ENCODE data around the gene TIMM22. TPM values are rescaled to one million over a fixed set of nuclear protein-coding genes. Genes with fewer than 3 reads are reported as not detected.
"Not testable (repeated sequence)": the region's sequence is repeated elsewhere in the genome, so short reads cannot be mapped to it uniquely, and the experiment has no call there.

TIMM22 gene
- total RNA-seq, 1 donor from 2014 or later: 14.7 TPM

DNA sequence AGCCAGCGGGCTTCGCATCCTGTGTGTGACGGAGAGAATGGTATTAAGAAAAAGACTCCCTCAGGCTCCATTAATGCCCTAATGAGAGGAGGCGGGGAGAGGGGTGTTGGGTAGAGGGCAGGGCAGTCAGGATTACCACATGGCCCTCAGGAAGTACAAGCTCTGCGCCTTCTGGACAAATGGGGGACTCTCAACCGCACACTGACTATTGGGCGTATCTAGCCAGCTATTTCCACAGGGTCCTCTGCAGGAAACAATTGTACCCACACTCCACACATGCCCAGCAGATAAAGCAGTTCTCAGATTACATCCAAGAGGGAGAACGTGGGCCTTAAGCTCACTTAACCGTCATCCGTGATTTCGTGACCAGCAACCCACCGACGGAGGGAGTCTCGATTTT lies 32.1 kb upstream of the TIMM22 start:
- DNase-seq: no peak
- intact Hi-C loops (cut with micrococcal nuclease): no loop called here
- Mint-ChIP-seq H3K27me3 (peaks cover 26% of the 10 kb centered on the region), H3K4me3 (no peak overlapping the region), H3K36me3 (ENCODE audit: low read depth) (no peaks in the 10 kb centered on the region), H3K4me1 (peaks cover 2% of the 10 kb centered on the region), H3K27ac (no peak overlapping the region), H3K9me3 (no peaks in the 10 kb centered on the region)

DNA sequence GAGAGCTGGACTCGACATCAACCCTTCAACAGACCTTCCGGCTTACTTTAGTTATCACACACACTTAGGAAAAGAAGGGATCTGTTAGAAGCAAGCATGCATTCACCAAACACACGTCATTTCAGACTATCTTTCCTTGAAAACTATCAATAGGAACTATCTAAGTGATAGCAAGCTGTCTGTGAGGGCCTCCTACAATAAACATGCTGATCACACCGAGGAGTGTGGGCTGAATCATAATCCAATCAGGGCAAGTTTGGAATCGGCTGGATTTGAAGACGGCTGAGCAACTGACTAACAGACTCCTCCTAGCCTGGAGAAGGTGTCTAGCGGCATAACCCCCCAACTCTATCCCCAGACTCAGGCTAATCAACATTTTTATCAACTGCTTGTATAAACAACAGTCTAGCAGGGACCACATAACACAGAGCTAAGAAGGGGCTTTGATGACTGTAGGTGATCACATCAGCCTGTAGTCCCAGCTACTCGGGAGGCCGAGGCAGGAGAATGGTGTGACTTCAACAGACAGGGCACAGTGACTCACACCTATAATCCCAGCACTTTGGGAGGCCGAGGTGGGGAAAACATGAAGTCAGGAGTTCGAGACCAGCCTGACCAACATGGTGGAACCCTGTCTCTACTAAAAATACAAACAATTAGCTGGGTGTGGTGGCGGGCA lies 31.5 kb upstream of the TIMM22 start:
- Mint-ChIP-seq H3K27ac (no peak overlapping the region), H3K27me3 (peaks cover 30% of the 10 kb centered on the region), H3K9me3 (no peaks in the 10 kb centered on the region), H3K4me1 (peaks cover 2% of the 10 kb centered on the region), H3K4me3 (no peak overlapping the region), H3K36me3 (ENCODE audit: low read depth) (no peaks in the 10 kb centered on the region)
- intact Hi-C loops (cut with micrococcal nuclease): no loop called here
- no peak for DNase-seq

DNA sequence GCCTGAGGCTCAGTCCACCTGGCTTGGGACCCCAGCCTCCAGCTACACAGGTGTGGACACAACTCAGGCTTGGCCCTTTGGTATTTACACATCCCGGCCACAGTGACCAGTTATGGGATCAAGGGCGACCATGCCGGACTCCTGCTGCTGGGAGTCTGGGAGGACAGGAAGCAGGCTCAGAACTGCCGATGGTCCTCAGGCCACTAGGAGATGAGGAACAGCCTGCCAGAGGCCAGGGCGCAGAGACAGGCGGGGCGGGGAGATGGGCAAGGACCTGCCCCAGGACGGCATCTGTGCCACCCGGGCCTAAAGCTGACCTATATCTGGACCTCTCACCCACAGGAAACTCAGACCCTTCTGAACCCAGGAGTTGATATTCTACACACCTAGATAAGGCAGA lies 29.8 kb upstream of the TIMM22 start:
- no peak overlapping the region for H3K27ac Mint-ChIP-seq
- DNase-seq: no peak
- peaks cover 2% of the 10 kb centered on the region for H3K4me1 Mint-ChIP-seq
- H3K27me3 Mint-ChIP-seq: peaks cover 29% of the 10 kb centered on the region
- H3K4me3 Mint-ChIP-seq: no peak overlapping the region
- intact Hi-C loops (cut with micrococcal nuclease): no loop called here
- no peaks in the 10 kb centered on the region for H3K9me3 Mint-ChIP-seq
- no peaks in the 10 kb centered on the region for H3K36me3 Mint-ChIP-seq (ENCODE audit: low read depth)

GRCh38 chr17:968812-969730 lies 27.9 kb upstream of the TIMM22 start:
- Mint-ChIP-seq H3K36me3 (ENCODE audit: low read depth) (no peaks in the 10 kb centered on the region), H3K27me3 (peaks cover 30% of the 10 kb centered on the region), H3K4me3 (no peak overlapping the region), H3K27ac (no peak overlapping the region), H3K4me1 (peaks cover 2% of the 10 kb centered on the region), H3K9me3 (no peaks in the 10 kb centered on the region)
- intact Hi-C loops (cut with micrococcal nuclease): no loop called here
- DNase-seq: no peak

GRCh38 chr17:969811-970355 lies 27.0 kb upstream of the TIMM22 start:
- Mint-ChIP-seq H3K9me3 (no peaks in the 10 kb centered on the region), H3K27ac (no peak overlapping the region), H3K27me3 (peaks cover 27% of the 10 kb centered on the region), H3K36me3 (ENCODE audit: low read depth) (no peaks in the 10 kb centered on the region), H3K4me3 (peak overlapping the region; percentile 4), H3K4me1 (peaks cover 2% of the 10 kb centered on the region)
- intact Hi-C loops (cut with micrococcal nuclease): no loop called here
- no peak for DNase-seq

DNA sequence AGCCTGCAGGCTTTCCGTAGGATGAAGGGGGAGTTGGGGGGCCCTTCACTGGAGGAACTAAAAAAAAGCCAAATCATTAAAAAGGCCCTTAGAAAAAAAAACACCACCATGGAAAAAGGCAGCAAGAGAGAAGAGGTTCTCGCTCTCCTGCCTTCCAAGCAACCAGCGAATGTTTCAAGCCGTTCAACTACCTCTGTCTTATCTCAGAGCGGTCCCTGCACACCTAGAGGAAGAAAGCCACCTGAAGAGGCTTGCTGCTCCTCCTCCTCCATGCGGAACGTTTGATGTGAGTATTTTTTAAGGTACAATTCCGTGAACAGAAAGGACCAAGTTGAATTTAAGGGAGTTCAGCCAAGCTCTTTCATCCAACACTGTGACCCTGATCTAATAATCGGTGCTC lies 26.6 kb upstream of the TIMM22 start:
- H3K4me1 Mint-ChIP-seq: peaks cover 2% of the 10 kb centered on the region
- peaks cover 29% of the 10 kb centered on the region for H3K27me3 Mint-ChIP-seq
- H3K4me3 Mint-ChIP-seq: no peak overlapping the region
- intact Hi-C loops (cut with micrococcal nuclease): no loop called here
- DNase-seq: no peak
- no peak overlapping the region for H3K27ac Mint-ChIP-seq
- no peaks in the 10 kb centered on the region for H3K36me3 Mint-ChIP-seq (ENCODE audit: low read depth)
- H3K9me3 Mint-ChIP-seq: no peaks in the 10 kb centered on the region

DNA sequence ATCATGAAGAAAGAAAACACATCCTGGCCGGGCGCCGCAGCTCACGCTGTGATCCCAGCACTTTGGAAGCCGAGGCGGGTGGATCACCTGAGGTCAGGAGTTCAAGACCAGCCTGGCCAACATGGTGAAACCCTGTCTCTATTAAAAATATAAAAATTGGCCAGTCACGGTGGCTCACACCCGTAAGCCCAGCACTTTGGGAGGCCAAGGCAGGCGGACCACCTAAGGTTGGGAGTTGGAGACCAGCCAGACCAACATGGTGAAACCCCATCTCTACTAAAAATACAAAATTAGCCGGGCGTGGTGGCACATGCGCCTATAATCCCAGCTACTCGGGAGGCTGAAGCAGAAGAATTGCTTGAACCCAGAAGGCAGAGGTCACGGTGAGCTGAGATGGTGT lies 25.1 kb upstream of the TIMM22 start:
- intact Hi-C loops (cut with micrococcal nuclease); H3K4me1 Mint-ChIP-seq; H3K4me3 Mint-ChIP-seq; H3K27ac Mint-ChIP-seq; H3K9me3 Mint-ChIP-seq; DNase-seq; H3K36me3 Mint-ChIP-seq (ENCODE audit: low read depth): not testable (repeated sequence)
- peaks cover 40% of the 10 kb centered on the region for H3K27me3 Mint-ChIP-seq

- H3K27me3 Mint-ChIP-seq: peaks cover 50% of the 10 kb centered on the region
- intact Hi-C loops (cut with micrococcal nuclease): no loop called here
- no peaks in the 10 kb centered on the region for H3K9me3 Mint-ChIP-seq
- no peaks in the 10 kb centered on the region for H3K36me3 Mint-ChIP-seq (ENCODE audit: low read depth)
- peaks cover 2% of the 10 kb centered on the region for H3K4me1 Mint-ChIP-seq
- DNase-seq: no peak
- no peak overlapping the region for H3K27ac Mint-ChIP-seq
- H3K4me3 Mint-ChIP-seq: no peak overlapping the region
Measured at GRCh38 chr17:973053-973452, 23.9 kb upstream of the TIMM22 start.

- H3K36me3 Mint-ChIP-seq (ENCODE audit: low read depth); H3K27ac Mint-ChIP-seq; H3K4me3 Mint-ChIP-seq; H3K9me3 Mint-ChIP-seq; H3K4me1 Mint-ChIP-seq; intact Hi-C loops (cut with micrococcal nuclease); DNase-seq: not testable (repeated sequence)
- H3K27me3 Mint-ChIP-seq: peaks cover 44% of the 10 kb centered on the region
Measured at GRCh38 chr17:974778-975177, 22.2 kb upstream of the TIMM22 start.

DNA sequence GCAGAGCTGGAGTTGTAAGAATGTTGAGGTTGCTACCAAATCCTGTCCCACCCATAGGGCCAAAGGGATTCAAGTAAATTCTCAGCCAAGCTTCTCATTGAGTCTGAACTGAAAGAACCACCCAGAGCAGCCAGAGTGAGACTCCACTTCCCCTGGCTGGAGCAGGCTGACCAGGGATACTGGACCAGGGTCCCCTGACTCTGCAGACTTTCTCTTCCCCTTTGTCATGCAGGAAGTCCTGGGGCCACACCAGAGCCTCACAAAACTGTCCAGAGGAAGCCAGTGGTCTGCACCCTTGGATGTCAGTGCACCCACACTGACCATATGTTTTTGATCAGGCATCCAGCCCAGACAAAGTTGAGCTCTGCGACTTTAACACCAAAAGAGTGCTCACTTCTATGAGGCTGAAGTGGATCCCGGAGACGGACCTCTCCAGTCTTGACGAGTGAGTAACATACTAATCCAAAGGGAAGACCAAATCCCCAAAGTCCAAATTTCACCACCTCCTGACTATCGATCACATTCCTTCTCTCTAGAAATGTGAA lies 21.5 kb upstream of the TIMM22 start:
- Mint-ChIP-seq H3K4me1 (peaks cover 8% of the 10 kb centered on the region), H3K27ac (no peak overlapping the region), H3K4me3 (no peak overlapping the region), H3K36me3 (ENCODE audit: low read depth) (no peaks in the 10 kb centered on the region), H3K27me3 (peaks cover 40% of the 10 kb centered on the region), H3K9me3 (no peaks in the 10 kb centered on the region)
- intact Hi-C loops (cut with micrococcal nuclease): no loop called here
- no peak for DNase-seq

DNA sequence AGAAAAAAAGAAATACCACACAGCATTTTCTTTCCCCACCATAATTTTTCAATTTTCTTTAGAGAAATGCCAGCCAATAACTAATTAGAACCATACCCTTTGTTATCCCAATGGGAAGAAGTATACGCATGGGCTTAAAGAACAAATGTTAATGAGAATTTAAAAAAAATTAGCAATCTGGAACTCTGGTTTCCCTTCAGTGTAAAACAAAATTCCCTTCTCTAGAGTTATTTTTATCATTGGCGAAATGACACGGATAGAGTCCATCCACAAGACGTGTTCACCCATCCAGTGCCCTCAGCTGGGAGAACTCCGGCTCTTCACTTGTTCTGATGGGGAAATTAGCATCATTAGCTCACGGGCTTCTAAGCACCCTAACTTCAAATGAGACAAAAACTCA lies 20.6 kb upstream of the TIMM22 start:
- no peaks in the 10 kb centered on the region for H3K9me3 Mint-ChIP-seq
- no peak overlapping the region for H3K4me3 Mint-ChIP-seq
- H3K27ac Mint-ChIP-seq: no peak overlapping the region
- peaks cover 12% of the 10 kb centered on the region for H3K4me1 Mint-ChIP-seq
- intact Hi-C loops (cut with micrococcal nuclease): no loop called here
- H3K27me3 Mint-ChIP-seq: peaks cover 38% of the 10 kb centered on the region
- no peak for DNase-seq
- H3K36me3 Mint-ChIP-seq (ENCODE audit: low read depth): no peaks in the 10 kb centered on the region

GRCh38 chr17:977166-977565 lies 19.8 kb upstream of the TIMM22 start:
- no peak for DNase-seq
- peaks cover 12% of the 10 kb centered on the region for H3K4me1 Mint-ChIP-seq
- no peaks in the 10 kb centered on the region for H3K36me3 Mint-ChIP-seq (ENCODE audit: low read depth)
- intact Hi-C loops (cut with micrococcal nuclease): no loop called here
- H3K9me3 Mint-ChIP-seq: no peaks in the 10 kb centered on the region
- no peak overlapping the region for H3K27ac Mint-ChIP-seq
- no peak overlapping the region for H3K4me3 Mint-ChIP-seq
- peaks cover 38% of the 10 kb centered on the region for H3K27me3 Mint-ChIP-seq

GRCh38 chr17:978103-979093 lies 18.5 kb upstream of the TIMM22 start:
- Mint-ChIP-seq H3K9me3 (no peaks in the 10 kb centered on the region), H3K27me3 (peaks cover 37% of the 10 kb centered on the region), H3K27ac (no peak overlapping the region), H3K4me1 (peaks cover 12% of the 10 kb centered on the region), H3K36me3 (ENCODE audit: low read depth) (no peaks in the 10 kb centered on the region), H3K4me3 (peak overlapping the region; percentile 63)
- DNase-seq: peak; percentile 65
- intact Hi-C loops (cut with micrococcal nuclease): no loop called here

Measured in activated CD4-positive, alpha-beta T cell treated with anti-CD3 and anti-CD28 coated beads, Interleukin-2, amount 10 ng/mL, durations not matched to agents 24 days and 14 days (primary cell).